ENCODE data around the gene TWIST2. TPM values are rescaled to one million over a fixed set of nuclear protein-coding genes. Genes with fewer than 3 reads are reported as not detected.

Gene TWIST2
- total RNA-seq, 1 donor from 2014 or later = 0.20 TPM

GRCh38 chr2:238835726-238836301, 12.1 kb upstream of the TWIST2 start:
- no peak for DNase-seq (ENCODE audit: low read depth in 2 of 2)

GRCh38 chr2:238838786-238839327, 9.0 kb upstream of the TWIST2 start:
- no peak for DNase-seq (ENCODE audit: low read depth in 2 of 2)

GRCh38 chr2:238839428-238839827, 8.5 kb upstream of the TWIST2 start:
- peak; percentile 24 to 25 for DNase-seq (ENCODE audit: low read depth in 2 of 2)

GRCh38 chr2:238841542-238842164, 6.2 kb upstream of the TWIST2 start:
- no peak for DNase-seq (ENCODE audit: low read depth in 2 of 2)

GRCh38 chr2:238843476-238843875, 4.4 kb upstream of the TWIST2 start:
- DNase-seq (ENCODE audit: low read depth in 2 of 2) = no peak

GRCh38 chr2:238845583-238846377, 2.1 kb upstream of the TWIST2 start:
- DNase-seq (ENCODE audit: low read depth in 2 of 2) = no peak

- peak in 1 of 2 donors; percentile 34 for DNase-seq (ENCODE audit: low read depth in 2 of 2)
These were observed 1.6 kb upstream of the TWIST2 start for GRCh38 chr2:238846378-238846627.

GRCh38 chr2:238846628-238847418, 1.1 kb upstream of the TWIST2 start:
- DNase-seq (ENCODE audit: low read depth in 2 of 2) = peak in 1 of 2 donors; percentile 55

GRCh38 chr2:238847419-238847801, 475 bp upstream of the TWIST2 start:
- DNase-seq (ENCODE audit: low read depth in 2 of 2) = no peak

GRCh38 chr2:238848691-238848975, 748 bp downstream of the TWIST2 start:
- no peak for DNase-seq (ENCODE audit: low read depth in 2 of 2)

- DNase-seq (ENCODE audit: low read depth in 2 of 2) = peak in 1 of 2 donors; percentile 58
These were observed 1.3 kb downstream of the TWIST2 start for GRCh38 chr2:238848976-238849853.

GRCh38 chr2:238850091-238850490, 2.2 kb downstream of the TWIST2 start:
- no peak for DNase-seq (ENCODE audit: low read depth in 2 of 2)

- DNase-seq (ENCODE audit: low read depth in 2 of 2) = no peak
These were observed 3.1 kb downstream of the TWIST2 start for GRCh38 chr2:238851026-238851425.

GRCh38 chr2:238851761-238852160, 3.9 kb downstream of the TWIST2 start:
- no peak for DNase-seq (ENCODE audit: low read depth in 2 of 2)

- DNase-seq (ENCODE audit: low read depth in 2 of 2) = no peak
These were observed 4.5 kb downstream of the TWIST2 start for GRCh38 chr2:238852206-238852869.

- no peak for DNase-seq (ENCODE audit: low read depth in 2 of 2)
These were observed 5.3 kb downstream of the TWIST2 start for GRCh38 chr2:238853218-238853617.

GRCh38 chr2:238853721-238854120, 5.8 kb downstream of the TWIST2 start:
- no peak for DNase-seq (ENCODE audit: low read depth in 2 of 2)

GRCh38 chr2:238854246-238854645, 6.4 kb downstream of the TWIST2 start:
- no peak for DNase-seq (ENCODE audit: low read depth in 2 of 2)

- no peak for DNase-seq (ENCODE audit: low read depth in 2 of 2)
These were observed 6.9 kb downstream of the TWIST2 start for GRCh38 chr2:238854699-238855229.

- no peak for DNase-seq (ENCODE audit: low read depth in 2 of 2)
These were observed 7.4 kb downstream of the TWIST2 start for GRCh38 chr2:238855299-238855698.
